ENCODE data around the gene FHIP2A. TPM values are rescaled to one million over a fixed set of nuclear protein-coding genes. Genes with fewer than 3 reads are reported as not detected.
A peak's percentile ranks its signal among the peaks of the same experiment; 100 is the strongest.
"Not testable (repeated sequence)": the region's sequence is repeated elsewhere in the genome, so short reads cannot be mapped to it uniquely, and the experiment has no call there.

The FHIP2A gene
- polyA plus RNA-seq, 4 donors = 30.5 to 37.7 (median 34.3) TPM

DNA sequence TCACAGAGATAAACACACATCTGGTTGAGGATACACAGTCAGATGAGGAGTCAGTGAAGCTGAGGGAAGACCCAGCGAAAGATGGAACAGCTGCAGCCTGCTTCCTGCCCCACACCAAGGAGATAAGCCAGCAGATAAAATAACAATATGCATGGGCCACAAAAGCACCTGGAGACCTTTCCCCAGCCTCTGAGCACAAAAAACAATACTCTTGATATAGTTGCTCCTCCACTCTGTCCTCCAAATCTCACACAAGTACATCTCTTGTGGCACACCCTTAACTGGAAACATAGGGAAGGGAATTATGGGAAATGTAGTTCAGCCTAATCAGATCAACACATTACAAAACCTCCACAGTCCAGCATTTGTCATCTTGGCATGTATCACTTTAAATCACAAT is 9.7 kb upstream of the FHIP2A start:
- no peak for DNase-seq (ENCODE audit: low read depth in 4 of 4, low spot score in 2 of 4)

DNA sequence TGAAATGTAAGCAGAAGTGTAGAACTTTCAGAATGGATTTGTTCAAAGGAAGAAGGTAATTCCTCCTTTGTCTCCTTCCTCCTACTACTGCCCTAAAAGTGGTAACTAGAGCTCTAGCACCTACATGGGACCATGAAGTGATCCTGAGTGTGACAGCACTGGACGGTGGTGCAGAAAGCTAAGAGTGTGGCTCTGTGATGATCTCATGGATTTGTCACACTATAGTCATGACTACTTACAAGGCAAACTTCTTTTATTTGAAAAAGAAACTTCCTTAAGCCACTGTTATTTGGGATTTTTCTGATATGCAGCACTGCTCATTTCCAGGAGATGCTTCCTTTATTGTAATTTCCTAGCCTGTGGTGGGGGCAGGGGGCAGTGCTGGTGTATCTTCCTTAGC is 5.8 kb upstream of the FHIP2A start:
- DNase-seq (ENCODE audit: low read depth in 4 of 4, low spot score in 2 of 4) = no peak

DNA sequence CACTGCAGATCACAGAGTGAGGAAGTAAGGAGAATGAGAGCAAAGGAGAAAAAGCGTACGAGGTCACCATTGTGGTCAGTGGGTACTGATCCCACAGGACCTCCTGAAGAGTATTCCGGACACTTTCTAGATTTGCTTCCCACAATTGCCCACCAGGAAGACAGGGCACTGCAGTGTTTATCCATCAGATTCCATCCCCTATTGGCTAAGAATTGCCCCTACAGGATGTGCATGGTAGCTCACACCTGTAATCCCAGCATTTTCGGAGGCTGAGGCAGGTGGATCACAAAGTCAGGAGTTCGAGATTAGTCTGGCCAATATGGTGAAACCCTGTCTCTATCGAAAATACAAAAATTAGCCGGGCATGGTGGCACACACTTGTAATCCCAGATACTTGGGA is 5.3 kb upstream of the FHIP2A start:
- DNase-seq (ENCODE audit: low read depth in 4 of 4, low spot score in 2 of 4) = no peak

DNA sequence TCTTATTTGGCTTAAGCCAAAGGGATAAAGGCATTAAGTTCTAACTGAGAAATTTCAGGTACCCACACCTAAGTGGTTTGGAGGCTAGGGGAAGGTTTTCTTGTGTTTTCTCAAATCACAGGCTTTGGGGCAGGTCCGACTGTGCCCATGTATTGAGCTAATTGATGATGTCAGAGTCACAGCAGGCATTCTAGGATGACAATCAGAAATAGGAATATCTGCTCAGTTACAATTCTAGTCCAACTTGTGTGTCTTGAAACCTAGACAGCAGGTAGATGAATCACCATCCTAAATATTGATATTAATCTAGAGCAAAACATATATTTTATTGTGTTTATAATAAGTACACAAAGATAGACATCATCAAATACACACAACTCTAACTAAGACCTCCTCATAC is 2.3 kb upstream of the FHIP2A start:
- no peak for DNase-seq (ENCODE audit: low read depth in 4 of 4, low spot score in 2 of 4)

DNA sequence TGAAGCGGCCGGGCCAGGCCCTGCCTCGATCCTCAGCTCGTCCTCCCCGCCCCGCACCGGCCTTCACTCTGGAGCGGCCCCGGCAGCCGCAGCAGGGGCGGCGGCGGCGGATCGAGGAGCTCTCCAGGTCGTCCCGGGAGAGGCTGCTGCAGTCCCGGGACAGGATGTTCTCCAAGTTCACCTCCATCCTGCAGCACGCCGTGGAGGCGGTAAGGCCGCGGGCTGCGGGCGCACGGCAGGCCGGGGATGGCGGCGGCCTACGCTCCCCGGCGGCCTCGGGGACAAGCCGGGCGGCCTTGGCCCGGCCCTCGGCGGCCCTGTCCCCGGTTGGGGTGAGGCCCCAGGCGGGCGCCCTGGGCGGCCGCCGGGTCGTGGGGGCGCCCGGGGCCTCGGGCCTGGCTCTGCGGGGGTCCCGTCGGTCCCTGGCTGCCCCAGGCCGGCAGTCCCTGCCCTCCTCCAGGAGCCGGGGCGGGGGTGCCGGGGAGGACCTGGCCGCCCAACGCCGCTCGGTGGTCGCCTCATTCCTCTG is 399 bp downstream of the FHIP2A start:
- peak; percentile 9 to 50 (median 31) for DNase-seq (ENCODE audit: low read depth in 4 of 4, low spot score in 2 of 4)

DNA sequence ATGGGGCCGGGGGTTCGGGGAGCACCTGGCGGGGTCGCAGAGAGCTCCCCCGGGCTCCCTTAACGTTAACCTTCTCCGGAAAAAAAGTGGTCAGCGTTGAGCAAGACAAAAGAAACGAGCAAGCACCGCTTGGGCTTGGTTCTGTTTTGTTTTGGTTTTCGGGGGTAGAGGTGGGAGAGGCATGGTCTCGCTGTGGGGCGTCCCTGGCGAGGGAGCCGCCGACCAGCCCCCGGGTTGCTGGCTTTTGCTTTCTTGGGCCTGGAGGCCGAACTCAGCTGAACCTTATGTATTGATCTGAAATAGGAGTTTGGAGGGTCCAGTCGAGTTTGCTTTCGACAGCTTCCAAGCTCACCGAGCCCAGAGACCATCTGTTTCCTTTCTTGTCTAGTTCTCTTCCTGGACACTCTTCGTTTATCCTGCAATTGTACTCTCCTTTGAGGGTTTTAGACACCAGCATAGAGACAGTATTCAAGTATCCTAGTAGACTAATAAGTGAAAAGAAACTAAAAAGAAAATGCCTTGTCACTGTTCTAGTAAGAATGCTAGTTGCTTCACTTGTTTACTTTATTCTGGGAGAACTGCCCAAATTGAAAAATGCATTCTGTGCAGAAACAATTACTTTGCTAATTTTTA is 980 bp downstream of the FHIP2A start:
- DNase-seq (ENCODE audit: low read depth in 4 of 4, low spot score in 2 of 4) = peak; percentile 28 to 70 (median 48)

DNA sequence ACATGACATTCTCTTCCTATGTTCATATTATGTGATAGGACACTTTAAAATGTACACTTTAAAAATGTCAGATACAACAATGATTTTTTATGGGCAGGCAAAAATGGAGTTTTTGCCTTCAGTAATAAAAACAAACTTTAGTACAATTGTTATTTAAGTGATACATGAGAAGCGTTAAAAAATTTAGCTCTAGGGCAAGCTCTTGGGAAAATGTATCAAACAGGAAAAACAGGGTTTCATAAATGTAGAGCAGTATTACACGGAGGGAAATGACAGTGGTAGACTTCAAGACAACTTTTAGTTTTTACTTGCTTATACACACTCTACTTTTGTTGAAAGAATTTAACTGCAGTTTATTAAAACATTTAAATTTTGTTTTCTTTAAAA is 1.5 kb downstream of the FHIP2A start:
- peak in 3 of 4 donors; percentile 17 to 27 (median 26) for DNase-seq (ENCODE audit: low read depth in 4 of 4, low spot score in 2 of 4)

DNA sequence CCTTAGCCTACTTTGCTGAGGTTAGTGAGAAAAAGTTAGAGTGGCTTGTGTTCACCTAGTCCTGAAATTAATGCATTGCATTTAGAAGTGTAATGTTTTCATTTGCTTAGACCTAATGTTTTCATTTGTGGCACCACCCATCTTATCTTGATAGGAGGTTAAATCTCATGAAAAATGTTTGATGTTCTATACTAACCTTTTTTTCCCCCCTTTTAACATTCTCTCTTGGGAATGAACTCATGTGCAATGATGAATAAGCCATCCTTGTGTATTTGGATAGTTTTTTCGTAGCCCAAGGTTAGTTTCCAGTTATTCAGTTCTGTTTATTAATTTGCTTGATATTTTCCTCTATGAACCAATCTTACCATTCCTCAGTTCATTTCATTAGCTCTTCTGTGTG is 2.8 kb downstream of the FHIP2A start:
- no peak for DNase-seq (ENCODE audit: low read depth in 4 of 4, low spot score in 2 of 4)

DNA sequence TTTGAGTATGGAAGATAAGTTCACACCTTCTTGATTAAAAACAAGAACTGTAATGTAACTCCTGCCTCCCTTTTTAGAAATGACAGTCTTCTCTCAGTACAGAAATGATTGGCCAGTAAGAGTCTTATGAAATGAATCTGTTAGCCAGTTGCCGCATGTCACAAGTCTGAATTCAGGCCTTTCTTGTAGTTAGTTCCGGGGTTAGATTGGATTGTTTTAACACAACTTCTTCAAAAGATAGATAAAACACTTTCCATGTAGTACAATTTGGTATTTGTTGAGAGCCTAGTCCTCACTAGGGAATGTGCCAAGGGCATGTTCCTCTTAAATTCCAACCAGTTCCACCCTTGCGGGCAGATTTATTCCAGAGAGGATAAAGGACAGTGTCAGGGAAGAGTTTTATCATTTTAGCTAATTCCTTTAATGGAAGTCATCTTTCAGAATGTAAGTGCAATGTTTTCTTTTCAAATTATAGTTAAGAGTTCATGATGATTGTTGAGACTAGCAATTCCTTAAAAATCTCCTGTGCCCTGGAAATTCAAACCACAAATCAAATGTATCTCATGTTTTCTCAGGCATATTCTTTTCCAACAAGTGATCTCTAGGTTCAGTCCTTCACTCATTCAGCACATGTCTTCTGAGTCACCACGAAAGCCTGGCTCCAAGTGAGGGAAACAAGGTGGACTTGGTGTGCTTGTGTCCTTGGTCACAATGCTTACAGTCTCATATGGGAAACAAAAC is 4.1 kb downstream of the FHIP2A start:
- DNase-seq (ENCODE audit: low read depth in 4 of 4, low spot score in 2 of 4) = no peak

DNA sequence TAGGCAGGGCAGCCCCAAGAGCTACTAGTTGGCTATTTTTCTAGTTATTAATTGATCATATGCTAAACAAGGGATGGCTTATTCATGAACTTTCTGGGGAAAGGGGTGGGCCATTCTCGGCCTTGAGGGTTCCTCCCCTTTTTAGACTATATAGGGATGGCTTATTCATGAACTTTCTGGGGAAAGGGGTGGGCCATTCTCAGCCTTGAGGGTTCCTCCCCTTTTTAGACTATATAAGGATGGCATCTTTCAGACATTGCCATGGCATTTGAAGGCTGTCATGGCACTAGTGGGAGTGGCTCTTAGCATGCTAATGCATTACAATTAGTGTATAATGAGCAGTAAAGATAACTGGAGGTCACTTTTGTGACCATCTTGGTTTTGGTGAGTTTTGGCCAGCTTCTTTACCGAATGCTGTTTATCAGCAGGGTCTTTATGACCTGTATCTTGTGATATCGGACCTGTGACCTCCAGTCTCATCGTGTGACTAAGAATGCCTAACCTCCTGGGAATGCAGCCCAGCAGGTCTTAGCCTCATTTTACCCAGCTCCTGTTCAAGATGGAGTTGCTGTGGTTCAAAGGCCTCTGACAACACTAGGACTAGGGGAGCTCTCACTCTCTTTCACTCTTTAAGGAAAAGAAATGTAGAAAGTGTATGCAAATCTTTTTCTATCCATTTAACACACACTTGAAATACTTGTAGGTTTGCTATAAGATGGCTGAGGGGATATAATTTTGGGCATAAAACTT is 7.8 kb downstream of the FHIP2A start:
- no peak for DNase-seq (ENCODE audit: low read depth in 4 of 4, low spot score in 2 of 4)

DNA sequence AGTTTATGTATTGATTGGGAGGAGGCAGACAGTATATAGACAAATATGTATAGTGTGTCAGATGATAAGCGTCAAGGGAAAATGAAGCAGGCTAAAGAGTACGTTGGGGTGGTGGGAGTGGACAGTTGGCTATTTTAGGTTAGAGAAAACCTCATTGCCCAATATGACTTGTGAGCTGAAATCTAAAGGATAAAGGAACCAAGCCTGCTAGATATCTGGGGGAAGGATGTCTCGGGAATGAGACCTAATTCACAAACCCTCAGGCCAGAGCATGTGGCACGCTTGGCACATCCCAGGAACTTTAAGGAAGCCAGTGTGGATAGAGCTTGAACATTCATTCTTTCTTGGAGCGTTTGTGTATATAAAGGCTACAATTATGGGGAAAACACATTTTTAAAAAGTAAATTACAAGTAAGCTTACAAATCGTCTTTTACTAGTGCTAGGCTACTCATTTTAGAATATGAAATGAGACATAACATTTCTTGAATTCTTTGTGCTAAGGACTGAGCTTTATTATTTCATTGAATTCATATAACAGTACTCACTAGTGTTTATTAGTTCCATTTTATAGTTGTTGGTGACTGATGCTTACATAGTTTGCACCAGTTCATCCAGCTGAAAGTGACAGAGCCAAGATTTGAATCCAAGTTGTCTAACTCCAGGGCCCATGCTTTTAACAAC is 9.7 kb downstream of the FHIP2A start:
- no peak for DNase-seq (ENCODE audit: low read depth in 4 of 4, low spot score in 2 of 4)

DNA sequence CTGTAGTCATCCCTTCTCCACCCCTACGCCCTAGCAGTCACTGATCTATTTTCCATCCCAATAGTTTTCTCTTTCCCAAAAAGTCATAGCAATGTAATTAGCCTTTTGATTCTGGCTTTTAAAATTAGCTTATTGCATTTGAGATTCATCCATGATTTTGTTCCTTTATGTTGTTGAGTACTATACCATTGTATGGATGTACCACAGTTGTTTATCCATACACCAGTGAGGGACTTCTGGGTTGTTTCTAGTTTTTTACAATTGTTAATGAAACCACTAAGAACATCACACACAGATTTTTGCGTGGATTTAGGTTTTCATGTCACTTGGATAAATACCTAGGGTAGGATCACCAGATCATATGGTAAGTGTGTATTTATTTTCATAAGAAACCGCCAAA is 16.1 kb downstream of the FHIP2A start:
- no peak for DNase-seq (ENCODE audit: low read depth in 4 of 4, low spot score in 2 of 4)

DNA sequence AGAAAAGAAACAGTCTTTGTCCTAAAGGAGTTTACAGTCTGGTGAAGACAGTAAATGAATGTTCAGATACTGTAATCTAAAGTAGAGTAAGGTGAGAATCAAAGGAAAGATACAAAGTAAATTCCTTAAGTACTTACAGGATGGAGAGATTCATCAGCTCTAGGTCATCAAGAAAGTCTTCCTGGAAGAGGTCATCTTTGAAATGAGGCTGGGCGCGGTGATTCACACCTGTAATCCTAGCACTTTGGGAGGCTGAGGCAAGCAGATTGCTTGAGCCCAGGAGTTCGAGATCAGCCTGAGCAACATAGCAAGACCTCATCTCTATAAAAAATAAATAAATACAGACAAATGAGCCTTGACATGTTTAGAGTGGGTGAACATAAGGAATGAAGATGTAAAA is 18.3 kb downstream of the FHIP2A start:
- DNase-seq (ENCODE audit: low read depth in 4 of 4, low spot score in 2 of 4) = no peak

DNA sequence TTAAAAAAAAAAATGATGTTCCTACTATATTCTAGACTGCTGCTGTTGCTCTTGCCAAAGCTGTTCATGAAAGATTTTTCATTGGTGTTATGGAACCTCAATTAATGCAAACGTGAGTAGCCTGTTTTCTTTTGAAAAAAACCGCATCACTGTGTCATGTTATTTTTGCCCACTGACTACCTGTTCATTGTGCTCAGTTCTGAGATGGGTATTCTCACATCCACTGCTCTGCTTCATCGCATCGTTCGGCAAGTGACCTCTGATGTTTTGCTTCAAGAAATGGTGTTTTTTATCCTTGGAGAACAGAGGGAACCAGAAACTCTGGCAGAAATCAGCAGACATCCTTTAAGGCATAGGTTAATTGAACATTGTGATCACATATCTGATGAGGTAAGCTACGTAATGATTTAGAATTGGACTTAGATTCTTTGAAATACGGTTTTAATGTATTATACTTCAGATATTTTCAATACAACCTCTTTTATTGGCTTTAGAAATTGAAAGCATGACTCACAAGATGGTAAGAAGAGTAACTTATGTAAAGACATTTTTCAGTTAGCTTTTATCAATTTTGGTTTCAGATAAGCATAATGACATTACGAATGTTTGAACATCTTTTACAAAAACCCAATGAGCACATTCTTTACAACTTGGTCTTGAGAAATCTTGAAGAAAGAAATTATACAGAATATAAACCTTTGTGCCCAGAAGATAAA is 24.6 kb downstream of the FHIP2A start:
- no peak for DNase-seq (ENCODE audit: low read depth in 4 of 4, low spot score in 2 of 4)

DNA sequence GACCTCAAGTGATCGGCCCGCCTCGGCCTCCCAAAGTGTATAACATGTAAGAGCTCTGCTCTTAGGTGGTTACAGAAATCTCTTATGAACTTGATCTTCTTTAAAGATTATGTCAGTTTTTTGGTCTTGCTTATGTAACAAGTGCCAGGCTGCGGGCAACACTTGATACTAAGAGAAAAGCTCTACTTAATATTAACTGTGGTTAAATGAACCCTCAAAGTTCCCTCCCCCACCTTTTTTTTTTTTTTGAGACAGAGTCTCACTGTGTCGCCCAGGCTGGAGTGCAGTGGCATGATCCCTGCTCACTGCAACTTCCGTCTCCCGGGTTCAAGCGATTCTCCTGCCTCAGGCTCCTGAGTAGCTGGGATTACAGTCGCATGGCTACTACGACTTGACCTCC is 25.9 kb downstream of the FHIP2A start:
- not testable (repeated sequence) for DNase-seq (ENCODE audit: low read depth in 4 of 4, low spot score in 2 of 4)

DNA sequence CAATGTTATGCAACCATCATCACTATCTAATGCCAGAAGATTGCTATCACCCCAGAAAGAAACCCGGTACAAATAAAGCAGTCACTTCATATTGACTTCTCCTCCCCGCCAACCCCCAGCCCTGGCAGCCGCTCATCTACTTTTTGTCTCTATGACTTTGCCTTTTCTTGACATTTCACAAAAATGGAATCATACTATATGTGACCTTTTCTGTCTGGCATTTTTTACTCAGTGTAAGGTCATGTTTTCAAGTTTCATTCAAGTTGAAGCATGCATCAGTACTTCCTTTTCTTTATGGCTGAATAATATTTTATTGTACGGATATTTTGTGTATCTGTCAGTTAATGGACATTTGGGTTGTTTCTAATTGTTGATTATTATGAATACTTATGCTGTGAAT is 28.1 kb downstream of the FHIP2A start:
- no peak for DNase-seq (ENCODE audit: low read depth in 4 of 4, low spot score in 2 of 4)

DNA sequence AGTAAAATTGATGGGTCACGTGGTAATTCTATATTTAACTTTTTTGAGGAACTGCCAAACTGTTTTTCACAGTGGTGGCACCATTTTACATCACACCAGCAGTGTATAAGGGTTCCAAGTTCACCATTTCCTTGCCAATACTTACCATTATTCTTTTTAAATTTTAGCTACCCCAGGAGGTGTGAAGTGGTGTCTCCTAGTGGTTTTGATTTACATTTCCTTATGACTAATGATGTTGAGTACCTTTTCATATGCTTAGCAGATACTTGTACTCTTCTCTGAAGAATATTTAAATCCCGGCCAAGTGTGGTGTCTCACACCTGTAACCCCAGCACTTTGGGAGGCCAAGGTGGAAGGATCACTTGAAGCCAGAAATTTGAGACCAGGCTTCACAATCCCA is 28.5 kb downstream of the FHIP2A start:
- no peak for DNase-seq (ENCODE audit: low read depth in 4 of 4, low spot score in 2 of 4)

DNA sequence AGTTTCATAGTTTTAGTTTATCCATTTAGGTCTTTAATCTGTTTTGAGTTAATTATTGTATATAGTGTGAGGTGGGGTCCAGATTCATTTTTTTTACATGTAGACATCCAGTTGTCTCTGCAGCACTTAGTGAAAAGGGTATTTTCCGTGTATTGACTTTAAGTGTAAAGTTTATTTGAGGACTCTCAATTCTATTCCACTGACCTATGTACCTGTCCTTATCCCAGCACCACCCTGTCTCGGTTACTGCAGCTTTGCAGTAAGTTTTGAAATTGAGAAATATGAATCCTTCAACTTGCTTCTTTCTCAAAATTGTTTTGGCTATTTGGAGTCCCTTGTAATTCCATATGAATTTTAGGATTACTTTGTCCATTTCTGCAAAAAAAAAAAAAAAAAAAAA is 29.8 kb downstream of the FHIP2A start:
- no peak for DNase-seq (ENCODE audit: low read depth in 4 of 4, low spot score in 2 of 4)

DNA sequence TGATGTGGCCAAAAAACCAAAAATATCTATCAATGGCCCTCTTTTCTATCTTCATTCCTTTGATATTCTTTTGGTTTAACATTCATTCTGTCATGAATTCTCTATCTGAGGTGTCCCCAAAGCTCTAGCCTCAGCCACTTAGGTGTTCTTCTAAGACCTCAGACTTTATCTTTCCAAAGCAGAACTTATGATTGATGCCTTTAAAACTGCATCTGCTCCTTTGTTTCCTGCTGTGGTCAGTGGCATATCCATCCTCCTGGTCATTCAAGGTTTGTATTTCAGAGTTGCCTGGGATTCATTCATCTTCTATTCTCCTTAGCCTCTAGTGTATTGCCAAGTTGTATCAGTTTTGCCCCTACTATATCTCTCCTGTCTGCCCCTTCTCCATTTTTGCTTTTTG is 30.6 kb downstream of the FHIP2A start:
- DNase-seq (ENCODE audit: low read depth in 4 of 4, low spot score in 2 of 4) = no peak

DNA sequence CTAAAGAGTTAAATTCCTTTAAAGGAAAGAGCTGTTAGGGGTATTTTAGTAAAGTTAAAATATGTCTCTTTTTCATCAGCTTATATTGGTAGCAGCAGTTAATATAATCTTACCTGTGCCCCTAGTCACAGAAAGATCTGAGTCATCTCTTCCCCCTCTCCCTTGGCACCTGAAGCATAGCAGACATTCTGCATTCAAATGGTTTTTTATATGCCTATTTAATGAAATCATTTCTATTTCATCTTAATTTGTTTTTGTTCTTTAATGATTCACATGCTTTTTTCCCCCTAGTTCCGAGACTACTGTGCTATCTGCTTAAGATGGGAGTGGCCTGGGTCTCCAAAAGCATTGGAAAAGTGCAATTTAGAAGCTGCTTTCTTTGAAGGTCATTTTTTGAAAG is 33.3 kb downstream of the FHIP2A start:
- no peak for DNase-seq (ENCODE audit: low read depth in 4 of 4, low spot score in 2 of 4)

All from left renal cortex interstitium (tissue), 4 donors.